HFFc6 (cell line): ENCODE data around the gene ZC3H15. TPM values are rescaled to one million over a fixed set of nuclear protein-coding genes. Genes with fewer than 3 reads are reported as not detected.

Source experiments
- DNase-seq: peaks from one replicate; pipeline ENCODE4 v3.0.0-alpha.2; 2018
- H3K27ac Mint-ChIP-seq: 2 replicates; pipeline ENCODE4 v1.8.0; 2020; ENCODE audit warnings: mild to moderate bottlenecking, mixed read lengths
- H3K27me3 Mint-ChIP-seq: 2 replicates; pipeline ENCODE4 v1.8.0; 2021; ENCODE audit warnings: mild to moderate bottlenecking, moderate library complexity, mixed read lengths; ENCODE audit not compliant: insufficient read depth
- H3K36me3 Mint-ChIP-seq: 2 replicates; pipeline ENCODE4 v1.8.0; 2021; ENCODE audit warnings: low read depth, mixed read lengths
- H3K4me1 Mint-ChIP-seq: 2 replicates; pipeline ENCODE4 v1.8.0; 2020; ENCODE audit warnings: low read depth, mixed read lengths
- H3K4me3 Mint-ChIP-seq: 2 replicates; pipeline ENCODE4 v1.8.0; 2020; ENCODE audit warnings: mild to moderate bottlenecking, moderate library complexity, mixed read lengths
- H3K9me3 Mint-ChIP-seq: 2 replicates; pipeline ENCODE4 v1.8.0; 2020; ENCODE audit warnings: mild to moderate bottlenecking, mixed read lengths
- CTCF ChIP-seq: fragments of 200-600 bp; sonication (generic); IDR thresholded peaks from 2 replicates; pipeline ENCODE4 v1.5.0; 2021; ENCODE audit warnings: antibody characterized with exemption, mild to moderate bottlenecking
- total RNA-seq, 6 experiments: library from RNA; stranded (reverse); fragmentation: NEBNext Ultra II Directional; extraction: Animal tissue kit (Norgen Biotek cat#: 25700); gene quantifications; 2 replicates in 1 of 6; 3 replicates in 5 of 6; pipeline ENCODE4 v1.2.3, GENCODE V29; 2021

Gene ZC3H15
- total RNA-seq, 6 experiments from 2014 or later: 57.8 to 67.7 (median 63.8) TPM

DNA sequence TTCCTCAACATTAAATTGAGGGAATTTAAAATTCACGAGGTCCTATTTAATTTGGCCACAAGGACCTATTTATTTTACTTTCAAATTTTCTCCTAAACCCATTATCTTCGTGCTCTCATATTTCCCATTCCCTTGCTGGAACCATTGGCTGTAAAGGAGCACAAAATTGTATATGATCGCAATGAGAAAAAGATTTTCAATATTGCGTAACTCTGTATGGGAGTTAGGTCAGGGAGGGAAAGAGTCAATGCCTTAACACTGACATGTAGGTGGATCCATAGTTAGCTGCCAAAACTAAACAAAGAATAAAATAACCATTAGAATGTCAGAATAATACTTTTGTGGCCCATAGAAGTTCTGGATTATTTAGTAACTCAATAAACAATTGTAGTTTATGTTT is 40.6 kb upstream of the ZC3H15 start:
- Mint-ChIP-seq H3K27ac (no peak overlapping the region), H3K4me1 (peaks cover 3% of the 10 kb centered on the region; the same call in 1 of the 2 replicates), H3K27me3 (no peaks in the 10 kb centered on the region), H3K4me3 (no peak overlapping the region), H3K9me3 (no peaks in the 10 kb centered on the region), H3K36me3 (no peaks in the 10 kb centered on the region)
- no peak for TF ChIP-seq CTCF
- DNase-seq: no peak

DNA sequence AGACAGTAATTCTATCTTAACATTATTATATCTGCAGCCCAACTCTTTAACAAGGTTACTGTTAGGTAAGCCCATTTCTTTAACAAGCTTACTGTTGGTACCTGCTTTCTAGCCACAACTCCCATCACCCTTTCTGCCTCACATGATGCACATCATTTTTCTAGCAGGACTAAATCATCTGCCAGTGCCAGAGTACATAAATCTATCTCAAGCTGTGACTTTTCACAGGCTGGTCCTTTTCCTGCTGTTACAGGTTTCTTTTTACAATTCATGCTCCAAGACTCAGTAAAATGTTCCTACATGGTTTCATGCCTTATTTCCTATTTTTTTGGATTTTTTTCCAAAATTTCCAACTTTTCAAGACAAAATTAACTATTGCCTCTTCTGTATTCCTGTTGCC is 30.4 kb upstream of the ZC3H15 start:
- H3K4me3 Mint-ChIP-seq: no peak overlapping the region
- no peaks in the 10 kb centered on the region for H3K27me3 Mint-ChIP-seq
- no peaks in the 10 kb centered on the region for H3K9me3 Mint-ChIP-seq
- H3K4me1 Mint-ChIP-seq: peaks cover 13% of the 10 kb centered on the region
- no peak overlapping the region for H3K27ac Mint-ChIP-seq
- TF ChIP-seq CTCF: no peak
- no peaks in the 10 kb centered on the region for H3K36me3 Mint-ChIP-seq
- DNase-seq: no peak

DNA sequence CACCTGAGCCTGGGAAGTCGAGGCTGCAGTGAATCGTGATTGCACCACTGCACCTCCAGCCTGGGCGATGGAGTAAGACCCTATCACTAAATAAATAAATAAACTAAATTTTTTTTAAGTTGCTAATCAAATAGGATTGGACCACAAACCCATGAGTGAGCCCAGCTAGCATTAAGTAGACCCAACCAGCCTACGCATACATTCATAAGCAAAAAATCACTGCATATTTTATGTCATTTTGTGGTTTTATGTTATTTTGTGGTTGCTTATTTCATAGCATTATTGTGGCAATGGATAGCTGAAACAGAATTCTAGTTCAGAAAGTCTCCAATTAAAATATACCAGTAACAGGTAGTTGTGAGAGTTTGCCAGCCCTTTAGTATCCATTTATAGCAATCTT is 29.1 kb upstream of the ZC3H15 start:
- H3K27me3 Mint-ChIP-seq: no peaks in the 10 kb centered on the region
- H3K36me3 Mint-ChIP-seq: no peaks in the 10 kb centered on the region
- no peak overlapping the region for H3K27ac Mint-ChIP-seq
- H3K9me3 Mint-ChIP-seq: no peaks in the 10 kb centered on the region
- DNase-seq: peak; percentile 77
- H3K4me3 Mint-ChIP-seq: no peak overlapping the region
- TF ChIP-seq CTCF: no peak
- peaks cover 15% of the 10 kb centered on the region for H3K4me1 Mint-ChIP-seq

GRCh38 chr2:186457908-186458307 is 28.2 kb upstream of the ZC3H15 start:
- peaks cover 15% of the 10 kb centered on the region for H3K4me1 Mint-ChIP-seq
- H3K9me3 Mint-ChIP-seq: no peaks in the 10 kb centered on the region
- no peak overlapping the region for H3K27ac Mint-ChIP-seq
- no peak overlapping the region for H3K4me3 Mint-ChIP-seq
- no peak for TF ChIP-seq CTCF
- no peak for DNase-seq
- H3K27me3 Mint-ChIP-seq: no peaks in the 10 kb centered on the region
- no peaks in the 10 kb centered on the region for H3K36me3 Mint-ChIP-seq

GRCh38 chr2:186459009-186459408 is 27.1 kb upstream of the ZC3H15 start:
- H3K4me3 Mint-ChIP-seq: no peak overlapping the region
- peak; percentile 8 for DNase-seq
- no peaks in the 10 kb centered on the region for H3K36me3 Mint-ChIP-seq
- H3K9me3 Mint-ChIP-seq: no peaks in the 10 kb centered on the region
- H3K27me3 Mint-ChIP-seq: no peaks in the 10 kb centered on the region
- no peak overlapping the region for H3K27ac Mint-ChIP-seq
- peaks cover 15% of the 10 kb centered on the region for H3K4me1 Mint-ChIP-seq
- peak; percentile 42; the same call in 1 of the 2 replicates for TF ChIP-seq CTCF

DNA sequence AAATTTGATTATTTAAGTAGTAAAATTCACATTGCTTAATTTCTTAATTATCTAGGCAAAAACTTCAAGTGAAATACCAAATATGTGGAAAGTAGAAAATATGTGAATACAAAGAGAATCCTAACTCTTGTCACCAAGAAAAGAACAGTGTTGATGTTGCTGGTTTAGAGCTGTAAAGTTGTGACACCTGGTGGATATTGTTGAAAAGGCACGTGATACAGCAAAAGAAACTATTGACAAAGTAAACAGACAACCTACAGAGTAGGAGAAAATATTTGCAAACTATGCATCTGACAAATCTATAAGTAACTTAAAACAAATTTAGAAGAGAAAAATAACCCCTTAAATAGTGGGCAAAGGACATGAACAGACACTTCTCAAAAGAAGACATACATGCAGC is 25.6 kb upstream of the ZC3H15 start:
- no peak overlapping the region for H3K27ac Mint-ChIP-seq
- peaks cover 15% of the 10 kb centered on the region for H3K4me1 Mint-ChIP-seq
- no peak for DNase-seq
- TF ChIP-seq CTCF: peak; percentile 66
- no peaks in the 10 kb centered on the region for H3K9me3 Mint-ChIP-seq
- H3K36me3 Mint-ChIP-seq: no peaks in the 10 kb centered on the region
- no peak overlapping the region for H3K4me3 Mint-ChIP-seq
- H3K27me3 Mint-ChIP-seq: no peaks in the 10 kb centered on the region
